HG03175 (cell line): ENCODE data around the gene CD47.

Experiments used
- ATAC-seq: cut with Tn5 transposase; IDR thresholded peaks from one replicate; pipeline ENCODE4 v1.9.1; 2021; ENCODE audit warnings: mild to moderate bottlenecking, moderate library complexity; ENCODE audit not compliant: unreplicated experiment

The CD47 gene

GRCh38 chr3:108053067-108053466 lies 37.8 kb downstream of the CD47 start:
- ATAC-seq: no peak

- no peak for ATAC-seq
Observed at GRCh38 chr3:108051005-108051404, 39.8 kb downstream of the CD47 start.

GRCh38 chr3:108047987-108048386 lies 42.8 kb downstream of the CD47 start:
- no peak for ATAC-seq

- ATAC-seq: no peak
Observed at GRCh38 chr3:108046247-108046646, 44.6 kb downstream of the CD47 start.

GRCh38 chr3:108044699-108045098 lies 46.1 kb downstream of the CD47 start:
- ATAC-seq: no peak

GRCh38 chr3:108042300-108042699 lies 48.5 kb downstream of the CD47 start:
- no peak for ATAC-seq

GRCh38 chr3:108041253-108041652 lies 49.6 kb downstream of the CD47 start:
- ATAC-seq: no peak

- no peak for ATAC-seq
Observed at GRCh38 chr3:108037770-108038169, 53.1 kb downstream of the CD47 start.

- ATAC-seq: peak; percentile 65
Observed at GRCh38 chr3:108036984-108037741, 53.7 kb downstream of the CD47 start.

- no peak for ATAC-seq
Observed at GRCh38 chr3:108036401-108036800, 54.4 kb downstream of the CD47 start.

- no peak for ATAC-seq
Observed at GRCh38 chr3:108035751-108036150, 55.1 kb downstream of the CD47 start.

GRCh38 chr3:108031895-108032294 lies 58.9 kb downstream of the CD47 start:
- no peak for ATAC-seq

- no peak for ATAC-seq
Observed at GRCh38 chr3:108030960-108031359, 59.9 kb downstream of the CD47 start.

- ATAC-seq: no peak
Observed at GRCh38 chr3:108029466-108029865, 61.4 kb downstream of the CD47 start.

GRCh38 chr3:108028896-108029295 lies 61.9 kb downstream of the CD47 start:
- no peak for ATAC-seq

- no peak for ATAC-seq
Observed at GRCh38 chr3:108025177-108025576, 65.7 kb downstream of the CD47 start.

- no peak for ATAC-seq
Observed at GRCh38 chr3:108024146-108024850, 66.5 kb downstream of the CD47 start.

- ATAC-seq: no peak
Observed at GRCh38 chr3:108022256-108023150, 68.3 kb downstream of the CD47 start.

- no peak for ATAC-seq
Observed at GRCh38 chr3:108021533-108021932, 69.3 kb downstream of the CD47 start.

GRCh38 chr3:108021131-108021530 lies 69.7 kb downstream of the CD47 start:
- ATAC-seq: no peak

GRCh38 chr3:108018552-108018951 lies 72.3 kb downstream of the CD47 start:
- ATAC-seq: no peak
